ENCODE data around the gene CINP. TPM values are rescaled to one million over a fixed set of nuclear protein-coding genes. Genes with fewer than 3 reads are reported as not detected.

CINP gene
- total and polyA plus RNA-seq, 2 of the 13 experiments (the other 11 are each of a cell fraction or from before 2014, with no cell fraction given) = 32.8 to 42.8 TPM

GRCh38 chr14:102314242-102315011, 48.3 kb downstream of the CINP start (continued):
- peak; percentile 61 for TF ChIP-seq ZBTB33 (CRISPR knock-in tag; IDR thresholded peaks at IDR 0.05)
- TF ChIP-seq ZNF430 (CRISPR knock-in tag; IDR thresholded peaks at IDR 0.05) = peak; percentile 75; the same call in 1 of the 2 replicates
- no peak for TF ChIP-seq KLF9 (CRISPR knock-in tag; IDR thresholded peaks at IDR 0.05; ENCODE audit: low read depth)
- TF ChIP-seq ZNF652 (CRISPR knock-in tag; IDR thresholded peaks at IDR 0.05; ENCODE audit: borderline replicate concordance, low read depth) = no peak
- peak; percentile 73 for TF ChIP-seq BHLHE40 (IDR thresholded peaks at IDR 0.05; ENCODE audit: low read length)
- no peak for TF ChIP-seq ZNF577 (CRISPR knock-in tag; IDR thresholded peaks at IDR 0.05; ENCODE audit: borderline replicate concordance, low read depth)
- no peak for TF ChIP-seq CREB3 (CRISPR knock-in tag; IDR thresholded peaks at IDR 0.05)
- TF ChIP-seq KAT8 (CRISPR knock-in tag; IDR thresholded peaks at IDR 0.05) = peak; percentile 60; the same call in 1 of the 2 replicates
- TF ChIP-seq NR1H2 (CRISPR knock-in tag; IDR thresholded peaks at IDR 0.05; ENCODE audit: borderline replicate concordance, low read depth) = no peak
- TF ChIP-seq RFXAP (CRISPR knock-in tag; IDR thresholded peaks at IDR 0.05; ENCODE audit: borderline replicate concordance) = peak; percentile 57; the same call in 1 of the 2 replicates
- no peak; the same call in 1 of the 2 replicates for TF ChIP-seq ZNF784 (CRISPR knock-in tag; IDR thresholded peaks at IDR 0.05; ENCODE audit: borderline replicate concordance)
- no peak for TF ChIP-seq HNF1A (IDR thresholded peaks at IDR 0.05; ENCODE audit: low read depth)
- TF ChIP-seq HNF1A (CRISPR knock-in tag; IDR thresholded peaks at IDR 0.05; ENCODE audit: borderline replicate concordance) = peak; percentile 53; the same call in 1 of the 2 replicates
- peak; percentile 76 for TF ChIP-seq XRCC5 (optimal IDR thresholded peaks at IDR 0.05; ENCODE audit: low read length)
- no peak for TF ChIP-seq RERE (CRISPR knock-in tag; IDR thresholded peaks at IDR 0.05; ENCODE audit: low read depth)
